NK-92 (cell line): ENCODE data around the gene KPTN.

Experiments
- DNase-seq: peaks from one replicate; lab custom pipeline; 2025; ENCODE audit not compliant: unreplicated experiment; lab: John Stamatoyannopoulos, UW

Gene KPTN

GRCh38 chr19:47509170-47509847, 25.3 kb upstream of the KPTN start:
- no peak for DNase-seq

GRCh38 chr19:47508721-47509120, 24.7 kb upstream of the KPTN start:
- DNase-seq: no peak

GRCh38 chr19:47507924-47508553, 24.0 kb upstream of the KPTN start:
- DNase-seq: no peak

GRCh38 chr19:47507012-47507411, 23.0 kb upstream of the KPTN start:
- DNase-seq: no peak

- no peak for DNase-seq
These were observed 22.4 kb upstream of the KPTN start for GRCh38 chr19:47506459-47506858.

GRCh38 chr19:47505506-47505905, 21.5 kb upstream of the KPTN start:
- no peak for DNase-seq

GRCh38 chr19:47503826-47504150, 19.8 kb upstream of the KPTN start:
- no peak for DNase-seq

- DNase-seq: no peak
These were observed 19.3 kb upstream of the KPTN start for GRCh38 chr19:47503130-47503825.

- no peak for DNase-seq
These were observed 16.1 kb upstream of the KPTN start for GRCh38 chr19:47499863-47500830.

- no peak for DNase-seq
These were observed 15.4 kb upstream of the KPTN start for GRCh38 chr19:47499371-47499770.

- no peak for DNase-seq
These were observed 14.5 kb upstream of the KPTN start for GRCh38 chr19:47498561-47498960.

GRCh38 chr19:47497821-47498520, 14.0 kb upstream of the KPTN start:
- DNase-seq: no peak

GRCh38 chr19:47497050-47497766, 13.2 kb upstream of the KPTN start:
- no peak for DNase-seq

GRCh38 chr19:47495478-47496372, 11.7 kb upstream of the KPTN start:
- DNase-seq: no peak

GRCh38 chr19:47494729-47495128, 10.7 kb upstream of the KPTN start:
- no peak for DNase-seq

- no peak for DNase-seq
These were observed 10.2 kb upstream of the KPTN start for GRCh38 chr19:47494211-47494547.

- DNase-seq: no peak
These were observed 9.6 kb upstream of the KPTN start for GRCh38 chr19:47493378-47494210.
